Mesothelial cell of epicardium (in vitro differentiated cells): ENCODE results near the gene PRCC. TPM values are rescaled to one million over a fixed set of nuclear protein-coding genes. Genes with fewer than 3 reads are reported as not detected.

Experiments
- DNase-seq, 2 experiments: peaks; one replicate each; pipeline ENCODE4 v3.0.0; 2021; ENCODE audit warnings: low spot score in 2 of 2; ENCODE audit not compliant: unreplicated experiment in 2 of 2
- H3K27ac Mint-ChIP-seq: 2 replicates; pipeline ENCODE4 v1.8.0; 2021; ENCODE audit warnings: mixed read lengths
- H3K27me3 Mint-ChIP-seq: 2 replicates; pipeline ENCODE4 v1.8.0; 2021; ENCODE audit warnings: low read depth, mixed read lengths
- H3K36me3 Mint-ChIP-seq: 2 replicates; pipeline ENCODE4 v1.8.0; 2021; ENCODE audit warnings: mixed read lengths
- H3K4me1 Mint-ChIP-seq: 2 replicates; pipeline ENCODE4 v1.8.0; 2021; ENCODE audit warnings: mixed read lengths
- H3K4me3 Mint-ChIP-seq: 2 replicates; pipeline ENCODE4 v1.8.0; 2021; ENCODE audit warnings: mild to moderate bottlenecking, moderate library complexity, mixed read lengths
- H3K9me3 Mint-ChIP-seq: 2 replicates; pipeline ENCODE4 v1.8.0; 2021; ENCODE audit warnings: mixed read lengths
- CTCF ChIP-seq: fragments of 200-600 bp; sonication (generic); IDR thresholded peaks from one replicate; pipeline ENCODE4 v1.5.0; 2021; ENCODE audit warnings: antibody characterized with exemption; ENCODE audit not compliant: unreplicated experiment
- total RNA-seq: library from RNA; stranded (reverse); gene quantifications from 3 replicates; pipeline ENCODE4 v1.2.1, GENCODE V29; 2021

Gene PRCC
- total RNA-seq, 1 donor from 2014 or later, result 93.7 TPM

GRCh38 chr1:156746406-156746727 is 21.0 kb upstream of the PRCC start:
- H3K4me1 Mint-ChIP-seq, result peaks cover 54% of the 10 kb centered on the region
- no peak for DNase-seq
- peaks cover 14% of the 10 kb centered on the region for H3K36me3 Mint-ChIP-seq
- H3K27ac Mint-ChIP-seq, result peak overlapping the region; percentile 100
- H3K9me3 Mint-ChIP-seq, result no peaks in the 10 kb centered on the region
- TF ChIP-seq CTCF, result no peak
- H3K27me3 Mint-ChIP-seq, result no peaks in the 10 kb centered on the region
- peak overlapping the region; percentile 84 for H3K4me3 Mint-ChIP-seq

GRCh38 chr1:156746728-156747631 is 20.4 kb upstream of the PRCC start:
- H3K27ac Mint-ChIP-seq, result peak overlapping the region; percentile 100
- H3K4me3 Mint-ChIP-seq, result peak overlapping the region; percentile 84
- peak; percentile 88 to 94 for DNase-seq
- H3K36me3 Mint-ChIP-seq, result peaks cover 12% of the 10 kb centered on the region
- peaks cover 50% of the 10 kb centered on the region for H3K4me1 Mint-ChIP-seq
- H3K27me3 Mint-ChIP-seq, result no peaks in the 10 kb centered on the region
- TF ChIP-seq CTCF, result no peak
- H3K9me3 Mint-ChIP-seq, result no peaks in the 10 kb centered on the region

GRCh38 chr1:156747742-156748669 is 19.3 kb upstream of the PRCC start:
- Mint-ChIP-seq H3K36me3 (peaks cover 8% of the 10 kb centered on the region), H3K9me3 (no peaks in the 10 kb centered on the region), H3K4me1 (peaks cover 56% of the 10 kb centered on the region), H3K27me3 (no peaks in the 10 kb centered on the region), H3K4me3 (peak overlapping the region; percentile 84), H3K27ac (peak overlapping the region; percentile 100)
- TF ChIP-seq CTCF, result no peak
- DNase-seq, result no peak

GRCh38 chr1:156748670-156749418 is 18.5 kb upstream of the PRCC start:
- no peak for TF ChIP-seq CTCF
- DNase-seq, result no peak
- Mint-ChIP-seq H3K9me3 (no peaks in the 10 kb centered on the region), H3K27me3 (no peaks in the 10 kb centered on the region), H3K36me3 (peaks cover 6% of the 10 kb centered on the region), H3K4me1 (peaks cover 56% of the 10 kb centered on the region), H3K4me3 (peak overlapping the region; percentile 84), H3K27ac (peak overlapping the region; percentile 100)

- no peak for DNase-seq
- Mint-ChIP-seq H3K4me1 (peaks cover 56% of the 10 kb centered on the region), H3K4me3 (peak overlapping the region; percentile 84)
Observed at GRCh38 chr1:156749419-156750118, 17.8 kb upstream of the PRCC start.

More at GRCh38 chr1:156749419-156750118, 17.8 kb upstream of the PRCC start:
- Mint-ChIP-seq H3K36me3 (peaks cover 6% of the 10 kb centered on the region), H3K27me3 (no peaks in the 10 kb centered on the region), H3K9me3 (no peaks in the 10 kb centered on the region), H3K27ac (peak overlapping the region; percentile 100)
- TF ChIP-seq CTCF, result no peak
